Activated CD4-positive, CD25-positive, alpha-beta regulatory T cell treated with anti-CD3 and anti-CD28 coated beads, Interleukin-2, amount 50 U/mL, for 16 hours (primary cell): Measurements from ENCODE around the gene CTTNBP2NL.
"Not testable (repeated sequence)": the region's sequence is repeated elsewhere in the genome, so short reads cannot be mapped to it uniquely, and the experiment has no call there.

Source experiments
- DNase-seq: peaks from one replicate; pipeline ENCODE4 v3.0.0-alpha.2; 2020; ENCODE audit warnings: low read depth, low spot score

Gene CTTNBP2NL

GRCh38 chr1:112386024-112386723, 9.8 kb upstream of the CTTNBP2NL start:
- no peak for DNase-seq

GRCh38 chr1:112386731-112387346, 9.2 kb upstream of the CTTNBP2NL start:
- DNase-seq = no peak

- no peak for DNase-seq
Observed at GRCh38 chr1:112387807-112388206, 8.2 kb upstream of the CTTNBP2NL start.

GRCh38 chr1:112388436-112388835, 7.6 kb upstream of the CTTNBP2NL start:
- no peak for DNase-seq

- DNase-seq = no peak
Observed at GRCh38 chr1:112389689-112390088, 6.3 kb upstream of the CTTNBP2NL start.

GRCh38 chr1:112390335-112390734, 5.7 kb upstream of the CTTNBP2NL start:
- DNase-seq = not testable (repeated sequence)

GRCh38 chr1:112390775-112391602, 5.0 kb upstream of the CTTNBP2NL start:
- DNase-seq = peak; percentile 60

- DNase-seq = no peak
Observed at GRCh38 chr1:112391603-112391940, 4.4 kb upstream of the CTTNBP2NL start.

GRCh38 chr1:112393631-112393974, 2.4 kb upstream of the CTTNBP2NL start:
- no peak for DNase-seq

GRCh38 chr1:112394743-112395062, 1.3 kb upstream of the CTTNBP2NL start:
- DNase-seq = no peak

- DNase-seq = no peak
Observed at GRCh38 chr1:112395256-112395820, 676 bp upstream of the CTTNBP2NL start.

GRCh38 chr1:112396653-112397471, 848 bp downstream of the CTTNBP2NL start:
- DNase-seq = no peak

- DNase-seq = no peak
Observed at GRCh38 chr1:112397841-112398240, 1.8 kb downstream of the CTTNBP2NL start.

GRCh38 chr1:112399456-112399855, 3.4 kb downstream of the CTTNBP2NL start:
- DNase-seq = no peak

GRCh38 chr1:112400706-112401105, 4.7 kb downstream of the CTTNBP2NL start:
- DNase-seq = not testable (repeated sequence)

GRCh38 chr1:112402682-112403643, 6.9 kb downstream of the CTTNBP2NL start:
- no peak for DNase-seq

- no peak for DNase-seq
Observed at GRCh38 chr1:112406771-112407170, 10.8 kb downstream of the CTTNBP2NL start.

- DNase-seq = no peak
Observed at GRCh38 chr1:112409414-112409813, 13.4 kb downstream of the CTTNBP2NL start.

GRCh38 chr1:112410673-112411072, 14.7 kb downstream of the CTTNBP2NL start:
- no peak for DNase-seq

GRCh38 chr1:112417271-112417670, 21.3 kb downstream of the CTTNBP2NL start:
- no peak for DNase-seq
